ENCODE results near the gene COLEC12. TPM values are rescaled to one million over a fixed set of nuclear protein-coding genes. Genes with fewer than 3 reads are reported as not detected.

The COLEC12 gene
- polyA plus RNA-seq, 3 donors, result 0.21 to 0.47 (median 0.35) TPM

DNA sequence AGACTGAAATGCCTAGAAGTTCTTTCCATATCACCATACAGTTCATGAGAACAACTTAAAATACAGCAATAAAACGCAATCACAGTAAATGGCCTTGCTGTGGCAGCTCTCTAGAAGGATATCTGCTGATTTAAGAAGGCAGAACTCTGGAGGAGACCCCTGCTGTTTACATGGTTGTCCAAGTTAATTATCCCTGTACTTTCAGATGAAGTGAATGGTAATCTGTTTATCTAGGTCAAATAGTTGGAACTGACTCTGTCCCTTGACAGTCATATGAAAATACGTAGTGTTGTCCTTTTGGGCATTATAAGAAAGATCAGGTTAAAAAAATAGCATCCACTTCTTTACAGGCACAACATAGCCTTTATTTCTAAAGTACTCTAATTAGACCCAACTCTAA lies 115.6 kb downstream of the COLEC12 start:
- Histone ChIP-seq H3K27ac (ENCODE audit: low read depth in 1 of 2, low read length in 2 of 2) (no peak overlapping the region), H3K9me3 (replicated peaks in 1 of 2; ENCODE audit: control insufficient read depth in 1 of 2, insufficient read depth in 1 of 2, low read length in 2 of 2) (peaks cover 4 to 5% of the 10 kb centered on the region in 2 donors), H3K36me3 (replicated peaks in 1 of 2; ENCODE audit: control insufficient read depth in 1 of 2, insufficient read depth in 2 of 2, low read length in 2 of 2) (no peaks in the 10 kb centered on the region), H3K4me1 (ENCODE audit: control insufficient read depth in 1 of 2, insufficient read depth in 2 of 2, low read length in 2 of 2) (peaks cover 28 to 33% of the 10 kb centered on the region in 2 donors), H3K4me2 (replicated peaks; ENCODE audit: extremely low read depth, low read length, poor library complexity, severe bottlenecking) (no peak overlapping the region), H3K4me3 (replicated peaks in 1 of 3; ENCODE audit: low read depth in 2 of 3, low read length in 3 of 3) (no peak overlapping the region), H3K9ac (ENCODE audit: insufficient read depth, low read length, poor library complexity, severe bottlenecking) (no peak overlapping the region), H2AFZ (ENCODE audit: insufficient read depth, low read depth, low read length, poor library complexity, severe bottlenecking) (no peak overlapping the region), H3K27me3 (ENCODE audit: control insufficient read depth in 2 of 2, insufficient read depth in 2 of 2, low read length in 2 of 2) (no peaks in the 10 kb centered on the region), H3K79me2 (ENCODE audit: insufficient read depth, low read length) (no peaks in the 10 kb centered on the region), H4K20me1 (ENCODE audit: insufficient read depth, low read length) (no peaks in the 10 kb centered on the region)
- Mint-ChIP-seq H3K27me3 (ENCODE audit: low read depth in 3 of 3) (peaks cover 0 to 2% (median 0%) of the 10 kb centered on the region in 3 donors), H3K9me3 (peaks cover 5 to 11% (median 7%) of the 10 kb centered on the region in 7 donors), H3K27ac (no peak overlapping the region), H3K36me3 (peaks cover 5 to 7% of the 10 kb centered on the region in 2 donors), H3K4me3 (no peak overlapping the region), H3K4me1 (peaks cover 37% of the 10 kb centered on the region)
- TF ChIP-seq, protein P1, sequence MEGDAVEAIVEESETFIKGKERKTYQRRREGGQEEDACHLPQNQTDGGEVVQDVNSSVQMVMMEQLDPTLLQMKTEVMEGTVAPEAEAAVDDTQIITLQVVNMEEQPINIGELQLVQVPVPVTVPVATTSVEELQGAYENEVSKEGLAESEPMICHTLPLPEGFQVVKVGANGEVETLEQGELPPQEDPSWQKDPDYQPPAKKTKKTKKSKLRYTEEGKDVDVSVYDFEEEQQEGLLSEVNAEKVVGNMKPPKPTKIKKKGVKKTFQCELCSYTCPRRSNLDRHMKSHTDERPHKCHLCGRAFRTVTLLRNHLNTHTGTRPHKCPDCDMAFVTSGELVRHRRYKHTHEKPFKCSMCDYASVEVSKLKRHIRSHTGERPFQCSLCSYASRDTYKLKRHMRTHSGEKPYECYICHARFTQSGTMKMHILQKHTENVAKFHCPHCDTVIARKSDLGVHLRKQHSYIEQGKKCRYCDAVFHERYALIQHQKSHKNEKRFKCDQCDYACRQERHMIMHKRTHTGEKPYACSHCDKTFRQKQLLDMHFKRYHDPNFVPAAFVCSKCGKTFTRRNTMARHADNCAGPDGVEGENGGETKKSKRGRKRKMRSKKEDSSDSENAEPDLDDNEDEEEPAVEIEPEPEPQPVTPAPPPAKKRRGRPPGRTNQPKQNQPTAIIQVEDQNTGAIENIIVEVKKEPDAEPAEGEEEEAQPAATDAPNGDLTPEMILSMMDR (IDR thresholded peaks at IDR 0.05), result no peak
- DNase-seq, result no peak
- intact Hi-C loops (cut with micrococcal nuclease), result loop anchor here (5.0 to 10.0 kb wide), 2 partner anchors 70 to 77 kb away; no protein-coding TSS in a partner anchor
- no CpG with 5 or more reads among the region's 2 CpGs for WGBS (ENCODE audit: insufficient coverage)

- Histone ChIP-seq H3K4me1 (ENCODE audit: control insufficient read depth in 1 of 2, insufficient read depth in 2 of 2, low read length in 2 of 2) (peaks cover 45 to 50% of the 10 kb centered on the region in 2 donors), H3K79me2 (ENCODE audit: insufficient read depth, low read length) (no peaks in the 10 kb centered on the region), H4K20me1 (ENCODE audit: insufficient read depth, low read length) (no peaks in the 10 kb centered on the region), H3K27ac (ENCODE audit: low read depth in 1 of 2, low read length in 2 of 2) (no peak overlapping the region), H3K36me3 (replicated peaks in 1 of 2; ENCODE audit: control insufficient read depth in 1 of 2, insufficient read depth in 2 of 2, low read length in 2 of 2) (no peaks in the 10 kb centered on the region), H3K4me3 (replicated peaks in 1 of 3; ENCODE audit: low read depth in 2 of 3, low read length in 3 of 3) (no peak overlapping the region), H3K9me3 (replicated peaks in 1 of 2; ENCODE audit: control insufficient read depth in 1 of 2, insufficient read depth in 1 of 2, low read length in 2 of 2) (peaks cover 4 to 5% of the 10 kb centered on the region in 2 donors), H3K27me3 (ENCODE audit: control insufficient read depth in 2 of 2, insufficient read depth in 2 of 2, low read length in 2 of 2) (no peaks in the 10 kb centered on the region), H3K4me2 (replicated peaks; ENCODE audit: extremely low read depth, low read length, poor library complexity, severe bottlenecking) (no peak overlapping the region), H3K9ac (ENCODE audit: insufficient read depth, low read length, poor library complexity, severe bottlenecking) (no peak overlapping the region), H2AFZ (ENCODE audit: insufficient read depth, low read depth, low read length, poor library complexity, severe bottlenecking) (no peak overlapping the region)
- Mint-ChIP-seq H3K4me1 (peaks cover 51% of the 10 kb centered on the region), H3K27me3 (ENCODE audit: low read depth in 3 of 3) (peaks cover 0 to 3% (median 2%) of the 10 kb centered on the region in 3 donors), H3K9me3 (peaks cover 5 to 11% (median 7%) of the 10 kb centered on the region in 7 donors), H3K36me3 (peaks cover 3% of the 10 kb centered on the region in 2 donors), H3K4me3 (no peak overlapping the region), H3K27ac (no peak overlapping the region)
- DNase-seq, result no peak
- WGBS (ENCODE audit: insufficient coverage), result 100% methylated on average over 1 of the region's 3 CpGs
- intact Hi-C loops (cut with micrococcal nuclease), result loop anchor here (5.0 to 10.0 kb wide), 2 partner anchors 72 to 79 kb away; no protein-coding TSS in a partner anchor
- TF ChIP-seq, protein P1 (IDR thresholded peaks at IDR 0.05), result no peak
Observed at GRCh38 chr18:383135-383534, 117.4 kb downstream of the COLEC12 start.

Data from CD14-positive monocyte (primary cell).